ENCODE data around the gene SIN3B. TPM values are rescaled to one million over a fixed set of nuclear protein-coding genes. Genes with fewer than 3 reads are reported as not detected.
A peak's percentile ranks its signal among the peaks of the same experiment; 100 is the strongest.

The SIN3B gene
- total RNA-seq, 1 donor from 2014 or later: 68.5 TPM

DNA sequence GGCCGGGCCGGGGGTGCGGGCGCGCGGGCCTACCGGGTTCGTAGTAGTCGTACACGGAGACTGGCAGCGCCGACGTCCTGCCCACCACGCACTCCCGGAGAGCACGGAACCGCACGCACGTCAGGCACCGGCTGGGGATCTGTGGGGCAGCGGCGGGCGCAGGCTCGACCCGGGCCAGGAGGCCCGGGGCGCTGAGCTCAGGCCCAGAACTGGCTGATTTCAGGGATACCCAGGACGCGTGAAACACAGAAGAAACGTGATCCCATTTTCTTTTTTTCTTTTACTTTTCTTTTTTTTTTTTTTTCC is 68.6 kb downstream of the SIN3B start:
- no peaks in the 10 kb centered on the region for H3K27me3 ChIP-seq
- no peak for DNase-seq (ENCODE audit: extremely low spot score in 2 of 2)
- intact Hi-C loops (cut with DNase I): no loop called here
- H3K4me3 ChIP-seq: peak overlapping the region; percentile 54 to 70
- no peaks in the 10 kb centered on the region for H3K9me3 ChIP-seq
- peaks cover 13% of the 10 kb centered on the region for H3K4me1 ChIP-seq
- H3K36me3 ChIP-seq: no peaks in the 10 kb centered on the region
- peak overlapping the region; percentile 73 for H3K27ac ChIP-seq
- no peak for TF ChIP-seq POLR2A (IDR thresholded peaks at IDR 0.05)
- peak in 1 of 2 donors; percentile 23 for TF ChIP-seq POLR2AphosphoS5 (IDR thresholded peaks at IDR 0.05; ENCODE audit: insufficient read depth in 1 of 2, low read depth in 1 of 2)
- TF ChIP-seq, protein P1, sequence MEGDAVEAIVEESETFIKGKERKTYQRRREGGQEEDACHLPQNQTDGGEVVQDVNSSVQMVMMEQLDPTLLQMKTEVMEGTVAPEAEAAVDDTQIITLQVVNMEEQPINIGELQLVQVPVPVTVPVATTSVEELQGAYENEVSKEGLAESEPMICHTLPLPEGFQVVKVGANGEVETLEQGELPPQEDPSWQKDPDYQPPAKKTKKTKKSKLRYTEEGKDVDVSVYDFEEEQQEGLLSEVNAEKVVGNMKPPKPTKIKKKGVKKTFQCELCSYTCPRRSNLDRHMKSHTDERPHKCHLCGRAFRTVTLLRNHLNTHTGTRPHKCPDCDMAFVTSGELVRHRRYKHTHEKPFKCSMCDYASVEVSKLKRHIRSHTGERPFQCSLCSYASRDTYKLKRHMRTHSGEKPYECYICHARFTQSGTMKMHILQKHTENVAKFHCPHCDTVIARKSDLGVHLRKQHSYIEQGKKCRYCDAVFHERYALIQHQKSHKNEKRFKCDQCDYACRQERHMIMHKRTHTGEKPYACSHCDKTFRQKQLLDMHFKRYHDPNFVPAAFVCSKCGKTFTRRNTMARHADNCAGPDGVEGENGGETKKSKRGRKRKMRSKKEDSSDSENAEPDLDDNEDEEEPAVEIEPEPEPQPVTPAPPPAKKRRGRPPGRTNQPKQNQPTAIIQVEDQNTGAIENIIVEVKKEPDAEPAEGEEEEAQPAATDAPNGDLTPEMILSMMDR (IDR thresholded peaks at IDR 0.05): no peak

DNA sequence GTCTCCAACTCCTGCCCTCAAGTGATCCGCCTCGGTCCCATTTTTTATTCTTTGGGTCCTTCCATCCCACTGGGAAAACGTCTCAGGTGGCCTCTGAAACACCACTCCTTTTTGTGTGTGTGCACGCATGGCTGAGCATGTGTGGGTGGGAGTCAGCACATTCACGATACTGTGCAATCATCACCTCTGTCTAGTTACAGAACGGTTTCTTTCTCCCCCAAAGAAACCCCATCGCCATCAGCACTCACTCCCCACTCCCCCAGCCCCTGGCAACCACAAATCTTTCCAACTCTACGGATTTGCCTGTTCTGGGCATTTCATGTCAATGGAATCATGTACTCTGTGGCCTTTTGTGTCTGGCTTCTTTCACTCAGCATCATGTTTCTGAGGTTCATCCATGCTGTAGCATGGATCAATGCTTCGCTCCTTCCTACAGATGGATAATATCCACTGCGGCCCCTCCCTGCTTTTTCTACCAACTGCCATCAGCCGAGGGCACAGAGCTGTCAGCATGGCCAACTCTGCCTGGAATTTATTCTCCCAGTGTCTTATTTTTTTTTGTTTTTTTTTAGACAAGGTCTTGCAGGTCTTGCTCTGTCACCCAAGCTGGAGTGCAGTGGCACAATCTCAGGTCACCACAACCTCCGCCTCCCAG is 69.3 kb downstream of the SIN3B start:
- TF ChIP-seq POLR2A (IDR thresholded peaks at IDR 0.05) (no peak), POLR2AphosphoS5 (IDR thresholded peaks at IDR 0.05; ENCODE audit: insufficient read depth in 1 of 2, low read depth in 1 of 2) (no peak)
- TF ChIP-seq, protein P1 (IDR thresholded peaks at IDR 0.05): no peak
- DNase-seq (ENCODE audit: extremely low spot score in 2 of 2): no peak
- Histone ChIP-seq H3K4me3 (no peak overlapping the region), H3K27ac (no peak overlapping the region), H3K9me3 (no peaks in the 10 kb centered on the region), H3K4me1 (peaks cover 13% of the 10 kb centered on the region), H3K27me3 (no peaks in the 10 kb centered on the region), H3K36me3 (no peaks in the 10 kb centered on the region)
- intact Hi-C loops (cut with DNase I): no loop called here

DNA sequence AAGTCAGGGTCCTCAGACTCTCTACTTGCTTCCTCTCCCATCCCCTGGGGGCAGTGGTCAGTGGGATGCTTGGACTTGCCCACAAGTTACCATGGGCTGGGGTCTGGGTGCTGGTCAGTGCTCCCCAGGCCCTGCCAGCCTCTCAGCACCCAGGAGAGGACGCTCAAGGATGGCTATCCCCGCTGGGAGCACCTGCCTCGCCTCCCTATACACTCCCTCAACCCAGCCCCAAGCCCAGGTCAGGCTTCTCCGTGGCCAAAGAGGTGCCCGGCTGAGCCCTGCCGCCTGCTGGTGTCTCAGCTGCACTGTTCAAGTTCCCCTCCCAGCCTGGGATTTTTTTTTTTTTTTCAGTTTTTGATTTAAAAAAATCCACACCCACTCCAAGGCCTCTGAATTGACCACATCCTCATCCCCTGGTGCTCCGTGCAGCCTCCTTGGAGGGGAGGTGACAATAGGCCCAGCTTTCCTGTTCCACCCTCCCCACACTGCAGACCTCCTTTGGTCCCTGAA is 70.4 kb downstream of the SIN3B start:
- H3K4me3 ChIP-seq: no peak overlapping the region
- H3K4me1 ChIP-seq: peaks cover 13% of the 10 kb centered on the region
- no peaks in the 10 kb centered on the region for H3K36me3 ChIP-seq
- H3K27ac ChIP-seq: no peak overlapping the region
- intact Hi-C loops (cut with DNase I): no loop called here
- no peaks in the 10 kb centered on the region for H3K9me3 ChIP-seq
- DNase-seq (ENCODE audit: extremely low spot score in 2 of 2): no peak
- TF ChIP-seq POLR2AphosphoS5 (IDR thresholded peaks at IDR 0.05; ENCODE audit: insufficient read depth in 1 of 2, low read depth in 1 of 2): no peak
- TF ChIP-seq, protein P1 (IDR thresholded peaks at IDR 0.05): peak in 1 of 3 experiments; percentile 29
- H3K27me3 ChIP-seq: no peaks in the 10 kb centered on the region

GRCh38 chr19:16901491-16902175 is 72.4 kb downstream of the SIN3B start:
- Histone ChIP-seq H3K27ac (no peak overlapping the region), H3K36me3 (no peaks in the 10 kb centered on the region), H3K27me3 (no peaks in the 10 kb centered on the region), H3K9me3 (no peaks in the 10 kb centered on the region), H3K4me3 (no peak overlapping the region), H3K4me1 (peaks cover 2% of the 10 kb centered on the region)
- no peak for TF ChIP-seq POLR2AphosphoS5 (IDR thresholded peaks at IDR 0.05; ENCODE audit: insufficient read depth in 1 of 2, low read depth in 1 of 2)
- intact Hi-C loops (cut with DNase I): no loop called here
- DNase-seq (ENCODE audit: extremely low spot score in 2 of 2): no peak

GRCh38 chr19:16902545-16902944 is 73.3 kb downstream of the SIN3B start:
- H3K36me3 ChIP-seq: no peaks in the 10 kb centered on the region
- no peak for DNase-seq (ENCODE audit: extremely low spot score in 2 of 2)
- no peaks in the 10 kb centered on the region for H3K4me1 ChIP-seq
- no peaks in the 10 kb centered on the region for H3K27me3 ChIP-seq
- H3K9me3 ChIP-seq: no peaks in the 10 kb centered on the region
- TF ChIP-seq POLR2A (IDR thresholded peaks at IDR 0.05): no peak
- TF ChIP-seq, protein P1 (IDR thresholded peaks at IDR 0.05): no peak
- no peak for TF ChIP-seq POLR2AphosphoS5 (IDR thresholded peaks at IDR 0.05; ENCODE audit: insufficient read depth in 1 of 2, low read depth in 1 of 2)
- no peak overlapping the region for H3K27ac ChIP-seq
- intact Hi-C loops (cut with DNase I): no loop called here
- H3K4me3 ChIP-seq: no peak overlapping the region

All from vagina (tissue), 2 donors.